ENCODE data around the gene SGF29.

SGF29 gene

DNA sequence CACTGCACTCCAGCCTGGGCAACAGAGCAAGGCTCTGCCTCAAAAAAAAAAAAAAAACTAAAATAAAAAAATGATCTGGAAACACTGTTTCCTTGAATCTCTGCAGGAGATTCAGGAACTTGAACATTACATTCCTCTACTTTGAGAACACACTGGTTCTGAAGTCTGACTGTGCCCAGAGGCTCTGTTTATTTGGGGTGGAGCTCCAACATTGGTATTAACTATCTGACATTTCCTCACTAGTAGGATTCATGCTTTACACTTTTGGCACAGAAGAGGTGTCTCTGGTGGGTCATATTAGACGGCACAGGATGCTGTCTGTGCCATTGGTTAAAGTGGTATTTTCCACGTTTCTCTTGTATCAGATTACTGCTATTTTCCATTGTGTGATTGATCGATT, 32.7 kb downstream of the SGF29 start:
- no peak overlapping the region for H3K4me3 ChIP-seq (ENCODE audit: low read depth, low read length)
- TF ChIP-seq, protein P1, sequence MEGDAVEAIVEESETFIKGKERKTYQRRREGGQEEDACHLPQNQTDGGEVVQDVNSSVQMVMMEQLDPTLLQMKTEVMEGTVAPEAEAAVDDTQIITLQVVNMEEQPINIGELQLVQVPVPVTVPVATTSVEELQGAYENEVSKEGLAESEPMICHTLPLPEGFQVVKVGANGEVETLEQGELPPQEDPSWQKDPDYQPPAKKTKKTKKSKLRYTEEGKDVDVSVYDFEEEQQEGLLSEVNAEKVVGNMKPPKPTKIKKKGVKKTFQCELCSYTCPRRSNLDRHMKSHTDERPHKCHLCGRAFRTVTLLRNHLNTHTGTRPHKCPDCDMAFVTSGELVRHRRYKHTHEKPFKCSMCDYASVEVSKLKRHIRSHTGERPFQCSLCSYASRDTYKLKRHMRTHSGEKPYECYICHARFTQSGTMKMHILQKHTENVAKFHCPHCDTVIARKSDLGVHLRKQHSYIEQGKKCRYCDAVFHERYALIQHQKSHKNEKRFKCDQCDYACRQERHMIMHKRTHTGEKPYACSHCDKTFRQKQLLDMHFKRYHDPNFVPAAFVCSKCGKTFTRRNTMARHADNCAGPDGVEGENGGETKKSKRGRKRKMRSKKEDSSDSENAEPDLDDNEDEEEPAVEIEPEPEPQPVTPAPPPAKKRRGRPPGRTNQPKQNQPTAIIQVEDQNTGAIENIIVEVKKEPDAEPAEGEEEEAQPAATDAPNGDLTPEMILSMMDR (IDR thresholded peaks at IDR 0.05; ENCODE audit: low read depth, low read length, missing control alignments) = no peak
- no peak for DNase-seq (ENCODE audit: low read depth)
- in situ Hi-C loops (cut with HindIII; ENCODE audit: low sequenced_read_pairs) = no loop called here

DNA sequence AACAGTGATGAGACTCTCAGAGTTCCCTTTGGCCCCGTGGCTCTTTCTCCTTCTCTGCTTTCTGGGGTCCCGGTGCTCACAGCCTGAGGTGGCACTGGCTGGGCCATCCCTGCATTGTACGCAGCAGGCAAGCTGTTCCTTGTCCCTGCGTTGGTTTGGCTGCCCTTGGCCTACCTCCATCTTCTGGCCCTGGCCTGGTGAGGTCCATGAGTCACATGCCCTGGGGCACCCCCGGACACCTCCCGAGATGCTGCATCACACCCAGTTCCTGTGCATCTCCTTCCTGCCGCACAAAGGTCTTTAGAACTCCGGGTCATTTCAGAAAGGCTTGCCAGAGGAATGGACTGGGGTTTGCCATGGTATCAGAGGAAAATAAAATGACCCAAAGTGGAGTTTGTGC, 33.7 kb downstream of the SGF29 start:
- no peak for DNase-seq (ENCODE audit: low read depth)
- TF ChIP-seq, protein P1 (IDR thresholded peaks at IDR 0.05; ENCODE audit: low read depth, low read length, missing control alignments) = no peak
- H3K4me3 ChIP-seq (ENCODE audit: low read depth, low read length) = no peak overlapping the region
- in situ Hi-C loops (cut with HindIII; ENCODE audit: low sequenced_read_pairs) = no loop called here

DNA sequence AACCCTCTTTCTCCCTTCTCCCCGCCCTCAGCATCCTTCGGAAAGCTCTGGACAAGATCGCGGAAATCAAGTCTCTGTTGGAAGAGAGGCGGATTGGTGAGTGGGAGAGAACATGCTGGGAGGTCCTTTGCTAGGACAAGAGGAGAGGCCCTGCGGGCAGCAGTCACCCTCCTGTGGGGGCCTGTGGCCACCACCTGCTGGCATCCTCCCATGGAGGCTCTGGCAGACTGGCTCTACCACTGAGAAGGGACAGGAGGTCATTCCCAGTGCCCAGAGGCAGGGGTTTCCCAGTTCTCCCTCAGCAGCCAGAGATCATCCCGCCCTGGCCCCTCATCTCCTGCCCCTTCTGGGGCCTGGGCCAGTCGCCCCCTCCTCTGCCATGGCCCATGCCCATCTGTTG, 35.3 kb downstream of the SGF29 start:
- in situ Hi-C loops (cut with HindIII; ENCODE audit: low sequenced_read_pairs) = no loop called here
- no peak overlapping the region for H3K4me3 ChIP-seq (ENCODE audit: low read depth, low read length)
- TF ChIP-seq, protein P1 (IDR thresholded peaks at IDR 0.05; ENCODE audit: low read depth, low read length, missing control alignments) = no peak
- no peak for DNase-seq (ENCODE audit: low read depth)

DNA sequence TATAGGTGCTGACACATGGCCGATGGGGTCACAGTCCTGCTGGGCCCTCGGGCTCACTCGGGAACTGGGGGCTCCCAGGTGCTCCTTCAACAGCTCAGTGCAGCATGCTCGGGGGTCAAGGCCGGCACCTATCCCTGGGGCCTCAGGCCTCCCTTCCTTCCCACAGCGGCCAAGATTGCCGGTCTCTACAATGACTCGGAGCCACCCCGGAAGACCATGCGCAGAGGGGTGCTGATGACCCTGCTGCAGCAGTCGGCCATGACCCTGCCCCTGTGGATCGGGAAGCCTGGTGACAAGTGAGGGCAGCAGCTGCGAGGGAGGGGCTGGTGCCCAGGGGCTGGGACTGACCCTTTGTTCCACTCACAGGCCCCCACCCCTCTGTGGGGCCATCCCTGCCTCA, 36.2 kb downstream of the SGF29 start:
- DNase-seq (ENCODE audit: low read depth) = no peak
- in situ Hi-C loops (cut with HindIII; ENCODE audit: low sequenced_read_pairs) = no loop called here
- TF ChIP-seq, protein P1 (IDR thresholded peaks at IDR 0.05; ENCODE audit: low read depth, low read length, missing control alignments) = no peak
- H3K4me3 ChIP-seq (ENCODE audit: low read depth, low read length) = no peak overlapping the region

GRCh38 chr16:28590384-28591340, 36.9 kb downstream of the SGF29 start:
- TF ChIP-seq, protein P1 (IDR thresholded peaks at IDR 0.05; ENCODE audit: low read depth, low read length, missing control alignments) = no peak
- DNase-seq (ENCODE audit: low read depth) = no peak
- H3K4me3 ChIP-seq (ENCODE audit: low read depth, low read length) = no peak overlapping the region
- in situ Hi-C loops (cut with HindIII; ENCODE audit: low sequenced_read_pairs) = no loop called here

DNA sequence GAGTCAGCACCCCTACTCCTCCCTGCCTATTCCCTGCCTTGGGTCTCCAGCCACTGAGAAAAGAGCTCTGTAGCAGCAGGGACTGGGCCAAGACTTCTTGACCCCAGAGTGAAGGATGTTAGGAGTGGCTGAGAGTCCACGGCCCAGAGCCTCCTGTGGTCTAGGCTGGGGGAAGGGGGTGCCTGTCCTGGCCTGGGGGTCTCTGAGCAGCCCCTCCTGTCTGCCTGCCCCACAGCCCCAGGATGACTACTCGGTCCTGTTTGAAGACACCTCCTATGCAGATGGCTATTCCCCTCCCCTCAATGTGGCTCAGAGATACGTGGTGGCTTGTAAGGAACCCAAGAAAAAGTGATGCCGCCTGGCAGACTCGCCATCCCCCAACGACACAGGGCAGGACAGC, 37.6 kb downstream of the SGF29 start:
- TF ChIP-seq, protein P1 (IDR thresholded peaks at IDR 0.05; ENCODE audit: low read depth, low read length, missing control alignments) = no peak
- in situ Hi-C loops (cut with HindIII; ENCODE audit: low sequenced_read_pairs) = no loop called here
- H3K4me3 ChIP-seq (ENCODE audit: low read depth, low read length) = no peak overlapping the region
- no peak for DNase-seq (ENCODE audit: low read depth)
